Loucy (cell line): ENCODE measurements around the gene F7.
"Not testable (repeated sequence)": the region's sequence is repeated elsewhere in the genome, so short reads cannot be mapped to it uniquely, and the experiment has no call there.

Source experiments
- H2AFZ ChIP-seq: fragments of 200-600 bp; sonication (generic); 2 replicates; pipeline ENCODE4 v1.6.0; 2016; ENCODE audit warnings: antibody characterized with exemption, mild to moderate bottlenecking, low read length, moderate library complexity
- H3F3A ChIP-seq: fragments of 200-600 bp; 2 replicates; pipeline ENCODE4 v1.6.0; 2016; ENCODE audit warnings: antibody characterized with exemption, low read depth, mild to moderate bottlenecking
- H3K27me3 ChIP-seq: fragments of 200-600 bp; sonication (generic); 2 replicates; pipeline ENCODE4 v1.6.1; 2014; ENCODE audit warnings: low read length, mild to moderate bottlenecking; ENCODE audit not compliant: insufficient read depth, poor library complexity, severe bottlenecking
- H3K36me3 ChIP-seq: fragments of 200-600 bp; sonication (generic); 2 replicates; pipeline ENCODE4 v1.6.1; 2016; ENCODE audit warnings: low read length; ENCODE audit not compliant: insufficient read depth
- H3K4me1 ChIP-seq: fragments of 200-600 bp; sonication (generic); 2 replicates; pipeline ENCODE4 v1.5.1; 2014; ENCODE audit warnings: low read length, mild to moderate bottlenecking; ENCODE audit not compliant: insufficient read depth, poor library complexity, severe bottlenecking
- H3K4me2 ChIP-seq: fragments of 200-600 bp; sonication (generic); 2 replicates; pipeline ENCODE4 v1.6.0; 2014; ENCODE audit warnings: antibody characterized with exemption, low read length, low read depth, mild to moderate bottlenecking; ENCODE audit not compliant: poor library complexity, severe bottlenecking
- H3K4me3 ChIP-seq: fragments of 200-600 bp; sonication (generic); 2 replicates; pipeline ENCODE4 v1.5.1; 2014; ENCODE audit warnings: low read length, mild to moderate bottlenecking, mixed read lengths; ENCODE audit not compliant: poor library complexity, severe bottlenecking
- H3K79me2 ChIP-seq: fragments of 200-600 bp; sonication (generic); 2 replicates; pipeline ENCODE4 v1.6.1; 2014; ENCODE audit warnings: low read length; ENCODE audit not compliant: insufficient read depth
- H3K9ac ChIP-seq: fragments of 200-600 bp; sonication (generic); 2 replicates; pipeline ENCODE4 v1.6.0; 2014; ENCODE audit warnings: mild to moderate bottlenecking, low read depth, low read length, moderate library complexity; ENCODE audit not compliant: poor library complexity, severe bottlenecking
- H3K9me2 ChIP-seq: fragments of 200-600 bp; sonication (generic); replicated peaks from 2 replicates; pipeline ENCODE4 v1.6.1; 2016; ENCODE audit warnings: low read depth, low read length, mixed read lengths
- H3K9me3 ChIP-seq: fragments of 200-600 bp; sonication (generic); 2 replicates; pipeline ENCODE4 v1.6.1; 2014; ENCODE audit warnings: mild to moderate bottlenecking, antibody characterized with exemption, low read length, low read depth; ENCODE audit not compliant: insufficient read depth
- H4K20me1 ChIP-seq: fragments of 200-600 bp; sonication (generic); 2 replicates; pipeline ENCODE4 v1.6.0; 2014; ENCODE audit warnings: antibody characterized with exemption, low read length, mild to moderate bottlenecking; ENCODE audit not compliant: insufficient read depth, poor library complexity, severe bottlenecking
- EZH2phosphoT487 ChIP-seq: fragments of 200-600 bp; IDR thresholded peaks from 2 replicates; pipeline ENCODE4 v1.6.1; 2018; ENCODE audit warnings: antibody characterized with exemption, mild to moderate bottlenecking, moderate library complexity, borderline replicate concordance
- TF ChIP-seq, protein P1 (sequence below): fragments of 200-600 bp; sonication (generic); conservative IDR thresholded peaks from 2 replicates; pipeline ENCODE4 v1.5.1; 2014; ENCODE audit warnings: mild to moderate bottlenecking, antibody characterized with exemption, low read length

Gene F7

GRCh38 chr13:113105921-113106452 is 396 bp downstream of the F7 start:
- H3K27me3 ChIP-seq: no peaks in the 10 kb centered on the region
- TF ChIP-seq, protein P1, sequence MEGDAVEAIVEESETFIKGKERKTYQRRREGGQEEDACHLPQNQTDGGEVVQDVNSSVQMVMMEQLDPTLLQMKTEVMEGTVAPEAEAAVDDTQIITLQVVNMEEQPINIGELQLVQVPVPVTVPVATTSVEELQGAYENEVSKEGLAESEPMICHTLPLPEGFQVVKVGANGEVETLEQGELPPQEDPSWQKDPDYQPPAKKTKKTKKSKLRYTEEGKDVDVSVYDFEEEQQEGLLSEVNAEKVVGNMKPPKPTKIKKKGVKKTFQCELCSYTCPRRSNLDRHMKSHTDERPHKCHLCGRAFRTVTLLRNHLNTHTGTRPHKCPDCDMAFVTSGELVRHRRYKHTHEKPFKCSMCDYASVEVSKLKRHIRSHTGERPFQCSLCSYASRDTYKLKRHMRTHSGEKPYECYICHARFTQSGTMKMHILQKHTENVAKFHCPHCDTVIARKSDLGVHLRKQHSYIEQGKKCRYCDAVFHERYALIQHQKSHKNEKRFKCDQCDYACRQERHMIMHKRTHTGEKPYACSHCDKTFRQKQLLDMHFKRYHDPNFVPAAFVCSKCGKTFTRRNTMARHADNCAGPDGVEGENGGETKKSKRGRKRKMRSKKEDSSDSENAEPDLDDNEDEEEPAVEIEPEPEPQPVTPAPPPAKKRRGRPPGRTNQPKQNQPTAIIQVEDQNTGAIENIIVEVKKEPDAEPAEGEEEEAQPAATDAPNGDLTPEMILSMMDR: no peak
- no peak for TF ChIP-seq EZH2phosphoT487
- H3K4me2 ChIP-seq: no peak overlapping the region
- no peak overlapping the region for H3K9ac ChIP-seq
- H4K20me1 ChIP-seq: no peaks in the 10 kb centered on the region
- H3K9me2 ChIP-seq: no peaks in the 10 kb centered on the region
- H3F3A ChIP-seq: no peaks in the 10 kb centered on the region
- H3K4me1 ChIP-seq: no peaks in the 10 kb centered on the region
- no peaks in the 10 kb centered on the region for H3K79me2 ChIP-seq
- H3K36me3 ChIP-seq: no peaks in the 10 kb centered on the region
- no peaks in the 10 kb centered on the region for H3K9me3 ChIP-seq
- H2AFZ ChIP-seq: no peak overlapping the region
- H3K4me3 ChIP-seq: no peak overlapping the region

DNA sequence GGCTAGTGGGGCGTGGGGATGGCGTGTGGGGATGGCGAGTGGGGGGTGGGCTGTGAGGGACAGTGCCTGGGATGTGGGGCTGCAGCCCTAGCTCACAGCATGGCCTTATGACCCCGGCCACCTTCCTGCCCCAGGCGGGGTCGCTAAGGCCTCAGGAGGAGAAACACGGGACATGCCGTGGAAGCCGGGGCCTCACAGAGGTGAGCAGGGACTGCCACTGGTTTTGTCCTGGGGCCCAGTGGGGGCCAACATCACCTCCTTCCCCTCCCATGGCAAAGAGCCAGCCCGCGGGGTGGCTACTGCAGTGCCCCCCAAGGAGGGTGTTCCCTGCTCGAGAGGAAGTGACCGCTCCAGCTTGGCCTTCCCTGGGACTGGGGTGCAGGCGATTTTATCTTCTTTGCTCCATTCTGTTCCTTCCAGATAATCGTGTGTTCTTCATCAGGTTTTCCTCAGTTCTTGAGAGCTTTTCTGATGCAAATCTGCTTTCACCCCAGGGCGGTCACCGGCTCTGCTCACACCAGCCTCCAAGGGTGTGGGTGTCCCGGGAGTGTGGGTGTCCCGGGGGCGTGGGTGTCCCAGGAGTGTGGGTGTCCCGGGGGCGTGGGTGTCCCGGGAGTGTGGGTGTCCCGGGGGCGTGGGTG is 1.2 kb downstream of the F7 start:
- H4K20me1 ChIP-seq: no peaks in the 10 kb centered on the region
- no peaks in the 10 kb centered on the region for H3K9me2 ChIP-seq
- H3K9ac ChIP-seq: no peak overlapping the region
- no peaks in the 10 kb centered on the region for H3K36me3 ChIP-seq
- no peak for TF ChIP-seq EZH2phosphoT487
- TF ChIP-seq, protein P1: no peak
- H3F3A ChIP-seq: no peaks in the 10 kb centered on the region
- H3K79me2 ChIP-seq: no peaks in the 10 kb centered on the region
- H2AFZ ChIP-seq: no peak overlapping the region
- H3K4me3 ChIP-seq: no peak overlapping the region
- H3K4me1 ChIP-seq: no peaks in the 10 kb centered on the region
- H3K4me2 ChIP-seq: no peak overlapping the region
- no peaks in the 10 kb centered on the region for H3K9me3 ChIP-seq
- H3K27me3 ChIP-seq: no peaks in the 10 kb centered on the region

DNA sequence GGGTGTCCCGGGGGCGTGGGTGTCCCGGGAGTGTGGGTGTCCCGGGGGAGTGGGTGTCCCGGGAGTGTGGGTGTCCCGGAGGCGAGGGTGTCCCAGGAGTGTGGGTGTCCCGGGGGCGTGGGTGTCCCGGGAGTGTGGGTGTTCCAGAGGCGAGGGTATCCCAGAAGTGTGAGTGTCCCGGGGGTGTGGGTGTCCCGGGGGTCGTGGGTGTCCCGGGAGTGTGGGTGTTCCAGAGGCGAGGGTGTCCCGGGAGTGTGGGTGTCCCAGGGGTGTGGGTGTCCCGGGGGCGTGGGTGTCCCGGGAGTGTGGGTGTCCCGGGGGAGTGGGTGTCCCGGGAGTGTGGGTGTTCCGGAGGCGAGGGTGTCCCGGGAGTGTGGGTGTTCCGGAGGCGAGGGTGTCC is 2.9 kb downstream of the F7 start:
- not testable (repeated sequence) for H2AFZ ChIP-seq, H4K20me1 ChIP-seq, H3K4me3 ChIP-seq, H3K4me2 ChIP-seq, H3K9me2 ChIP-seq, H3K9ac ChIP-seq, H3K9me3 ChIP-seq, H3K36me3 ChIP-seq, H3K27me3 ChIP-seq, H3F3A ChIP-seq, H3K4me1 ChIP-seq, H3K79me2 ChIP-seq
